PC-9 (cell line): ENCODE measurements around the gene CREB1.

Experiments used
- EZH2 ChIP-seq: fragments of 200-600 bp; sonication (generic); IDR thresholded peaks from 2 replicates; pipeline ENCODE4 v1.8.0; 2017; ENCODE audit warnings: antibody characterized with exemption, low read depth
- TF ChIP-seq, protein P1 (sequence below): fragments of 200-600 bp; sonication (generic); conservative IDR thresholded peaks from 2 replicates; pipeline ENCODE4 v1.6.1; 2017; ENCODE audit warnings: mixed run types, antibody characterized with exemption, mild to moderate bottlenecking, moderate library complexity

DNA sequence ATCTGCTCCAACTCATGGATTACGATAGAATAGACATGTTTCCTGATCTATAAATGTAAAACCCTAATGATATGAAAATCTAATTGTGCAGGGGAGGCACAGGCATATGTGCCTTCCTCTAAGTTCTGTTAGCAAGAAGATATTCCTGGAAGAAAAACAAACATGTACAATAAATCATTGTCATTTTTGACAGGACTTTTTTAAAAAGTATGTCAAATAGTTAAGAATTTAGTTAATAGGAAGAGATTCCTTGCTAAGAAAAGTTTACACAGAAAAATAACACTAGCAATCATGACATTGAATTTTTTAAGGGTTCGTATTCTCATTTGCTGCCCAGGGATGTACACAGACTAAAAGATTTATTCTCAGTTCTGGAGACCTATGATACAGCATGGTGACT lies 15.3 kb upstream of the CREB1 start:
- TF ChIP-seq, protein P1, sequence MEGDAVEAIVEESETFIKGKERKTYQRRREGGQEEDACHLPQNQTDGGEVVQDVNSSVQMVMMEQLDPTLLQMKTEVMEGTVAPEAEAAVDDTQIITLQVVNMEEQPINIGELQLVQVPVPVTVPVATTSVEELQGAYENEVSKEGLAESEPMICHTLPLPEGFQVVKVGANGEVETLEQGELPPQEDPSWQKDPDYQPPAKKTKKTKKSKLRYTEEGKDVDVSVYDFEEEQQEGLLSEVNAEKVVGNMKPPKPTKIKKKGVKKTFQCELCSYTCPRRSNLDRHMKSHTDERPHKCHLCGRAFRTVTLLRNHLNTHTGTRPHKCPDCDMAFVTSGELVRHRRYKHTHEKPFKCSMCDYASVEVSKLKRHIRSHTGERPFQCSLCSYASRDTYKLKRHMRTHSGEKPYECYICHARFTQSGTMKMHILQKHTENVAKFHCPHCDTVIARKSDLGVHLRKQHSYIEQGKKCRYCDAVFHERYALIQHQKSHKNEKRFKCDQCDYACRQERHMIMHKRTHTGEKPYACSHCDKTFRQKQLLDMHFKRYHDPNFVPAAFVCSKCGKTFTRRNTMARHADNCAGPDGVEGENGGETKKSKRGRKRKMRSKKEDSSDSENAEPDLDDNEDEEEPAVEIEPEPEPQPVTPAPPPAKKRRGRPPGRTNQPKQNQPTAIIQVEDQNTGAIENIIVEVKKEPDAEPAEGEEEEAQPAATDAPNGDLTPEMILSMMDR, result no peak
- TF ChIP-seq EZH2, result no peak
